Endometrium (tissue), 2 donors: ENCODE results near the gene CLSTN1.
"Not testable (repeated sequence)": the region's sequence is repeated elsewhere in the genome, so short reads cannot be mapped to it uniquely, and the experiment has no call there.

Experiments
- FAIRE-seq: peaks from 2 replicates; lab custom pipeline; 2012; peaks lifted over from hg19 to GRCh38; lab: Jason Lieb, UNC
- donor health status: control.
- donor health status: control.

Gene CLSTN1

DNA sequence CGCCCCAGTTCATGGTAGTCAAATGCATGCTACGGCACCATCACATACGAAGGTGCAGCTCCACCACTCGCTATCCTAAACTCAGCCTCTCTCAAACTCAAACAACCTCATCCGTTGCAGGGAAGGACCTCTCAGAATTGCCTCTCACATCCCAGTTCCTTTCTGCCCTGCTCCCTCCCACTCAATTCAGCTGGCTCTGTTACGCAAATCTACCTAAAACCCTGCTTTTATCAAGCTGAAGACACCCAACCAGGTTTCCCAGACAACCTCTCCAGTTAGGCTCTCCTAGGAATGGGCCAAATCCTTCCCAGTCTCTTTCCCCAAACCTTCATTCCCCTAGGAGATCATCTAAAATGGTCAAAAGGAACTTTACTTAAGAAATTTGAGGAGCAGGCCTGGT is 62.9 kb downstream of the CLSTN1 start:
- no peak for FAIRE-seq

DNA sequence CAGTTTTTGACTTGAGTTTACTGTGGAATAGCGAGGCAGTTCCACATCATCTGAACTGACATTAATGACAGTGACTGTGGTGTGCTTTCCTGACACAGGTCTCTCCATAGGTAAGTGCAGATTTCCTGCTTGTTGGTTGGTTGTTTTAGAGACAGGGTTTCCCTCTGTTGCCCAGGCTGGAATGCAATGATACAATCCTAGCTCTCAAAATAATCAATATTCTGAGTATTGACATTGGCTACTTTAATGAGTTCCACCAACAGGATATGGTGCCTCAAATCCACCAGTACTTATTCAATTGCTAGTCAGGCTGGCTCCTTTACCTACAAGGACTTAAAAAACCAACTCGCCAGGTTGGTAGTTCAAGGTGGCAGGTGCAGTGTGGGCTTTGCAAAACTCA is 63.8 kb downstream of the CLSTN1 start:
- no peak for FAIRE-seq

DNA sequence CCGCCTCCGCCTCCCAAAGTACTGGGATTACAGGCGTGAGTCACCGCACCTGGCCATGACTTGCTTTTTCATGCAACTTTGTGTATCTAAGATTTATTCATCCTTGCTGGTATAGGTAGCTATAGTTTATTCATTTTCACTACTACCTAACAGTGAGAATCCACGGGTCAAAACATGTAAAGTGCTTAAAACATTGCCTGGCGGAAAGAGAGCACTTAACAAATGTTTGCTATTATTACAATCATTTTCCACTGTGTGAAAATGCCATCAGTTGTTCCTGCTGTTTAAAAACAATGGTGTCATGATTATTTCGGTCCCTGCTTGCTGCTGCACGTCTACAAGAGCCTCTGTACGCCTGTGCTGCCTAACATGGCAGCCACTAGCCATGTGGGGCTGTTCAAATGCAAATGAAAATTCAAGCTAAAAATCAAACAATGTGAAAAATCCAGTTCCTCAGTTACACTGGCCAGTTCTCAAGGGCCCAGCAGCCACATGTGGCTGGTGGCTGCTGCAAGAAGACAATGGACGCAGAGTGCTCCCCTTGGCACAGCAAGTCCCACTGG is 65.1 kb downstream of the CLSTN1 start:
- no peak for FAIRE-seq

DNA sequence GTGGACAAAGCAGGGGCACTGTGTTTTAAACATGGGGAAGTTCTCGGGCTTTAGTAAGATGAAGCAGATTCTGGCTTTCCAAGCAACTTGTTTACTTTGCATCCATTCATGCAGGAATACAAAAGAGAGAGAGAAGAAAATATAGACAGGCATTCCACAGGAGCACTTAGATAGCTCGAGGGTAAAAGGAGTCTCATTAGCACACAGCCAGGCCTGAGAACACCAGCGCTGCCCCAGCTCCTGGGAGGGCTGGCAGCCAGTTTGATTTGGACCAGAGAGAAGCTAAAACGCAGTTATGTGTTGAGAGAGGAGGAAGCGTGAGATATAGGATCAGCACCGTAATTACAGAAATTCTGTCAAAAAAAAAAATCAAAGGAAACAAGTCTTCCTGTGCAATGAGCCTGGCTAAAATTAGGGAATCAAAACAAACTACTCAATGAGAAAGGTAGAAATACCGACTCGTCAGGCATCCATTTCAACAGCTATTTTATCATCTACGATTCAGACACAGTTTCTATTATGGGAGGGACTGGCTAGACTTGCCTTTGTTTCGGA is 68.2 kb downstream of the CLSTN1 start:
- FAIRE-seq, result no peak

- FAIRE-seq, result no peak
Observed at GRCh38 chr1:9753121-9753531, 70.6 kb downstream of the CLSTN1 start.

DNA sequence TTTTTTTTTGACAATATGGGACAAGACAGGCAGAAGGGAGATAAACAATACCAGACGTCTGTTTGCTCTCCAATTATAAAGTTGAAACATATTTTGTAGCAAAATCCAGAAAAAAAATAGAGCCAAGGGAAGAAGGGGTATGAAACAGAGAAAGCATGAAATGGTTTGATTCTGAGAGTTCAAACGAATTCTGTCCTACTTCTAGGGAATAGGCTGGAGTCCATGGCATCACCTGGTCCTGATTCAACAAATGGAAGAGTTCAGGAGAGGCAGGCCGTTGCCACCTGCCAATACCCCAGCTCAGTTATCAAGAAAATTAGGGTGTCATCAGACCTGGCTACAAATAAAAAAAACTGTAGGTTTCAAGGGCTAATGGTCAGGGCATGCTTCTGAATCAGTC is 71.8 kb downstream of the CLSTN1 start:
- no peak for FAIRE-seq

GRCh38 chr1:9749361-9749760 is 74.4 kb downstream of the CLSTN1 start:
- FAIRE-seq, result no peak

GRCh38 chr1:9748391-9748790 is 75.4 kb downstream of the CLSTN1 start:
- not testable (repeated sequence) for FAIRE-seq

GRCh38 chr1:9746651-9747050 is 77.1 kb downstream of the CLSTN1 start:
- FAIRE-seq, result no peak

GRCh38 chr1:9746211-9746610 is 77.6 kb downstream of the CLSTN1 start:
- no peak for FAIRE-seq

DNA sequence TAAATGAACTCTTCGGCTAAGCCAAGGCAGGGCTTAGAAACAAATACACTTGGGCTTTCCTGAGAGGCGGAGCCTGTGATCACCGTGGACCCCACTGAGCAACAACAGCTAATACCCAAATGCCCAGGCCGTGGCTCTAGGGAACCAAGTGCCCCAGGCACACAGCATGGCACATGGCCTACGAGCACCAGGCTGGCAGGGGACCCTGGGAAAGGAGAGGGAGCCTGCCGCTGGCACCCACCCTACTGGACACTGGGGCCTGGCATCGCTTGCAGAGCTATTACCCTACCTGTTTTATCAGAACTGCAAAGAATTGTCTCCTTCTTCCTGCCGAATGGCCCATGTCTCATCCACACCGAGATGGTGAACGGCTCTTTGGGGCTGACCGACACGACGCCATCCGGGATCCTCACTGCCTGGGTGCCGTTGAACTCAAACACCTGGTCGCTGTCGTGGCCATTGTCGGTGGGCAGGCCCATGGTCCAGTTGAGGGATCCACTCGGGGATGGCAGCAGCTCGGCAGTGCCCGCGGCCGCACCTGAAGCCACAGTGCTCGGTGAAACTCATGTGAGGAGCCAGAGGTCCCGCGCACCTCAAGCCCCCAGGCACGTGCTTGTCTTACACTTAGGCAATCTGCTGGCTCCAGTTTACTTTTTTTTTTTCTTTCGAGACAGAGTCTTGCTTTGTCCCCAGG is 79.5 kb downstream of the CLSTN1 start:
- FAIRE-seq, result no peak

DNA sequence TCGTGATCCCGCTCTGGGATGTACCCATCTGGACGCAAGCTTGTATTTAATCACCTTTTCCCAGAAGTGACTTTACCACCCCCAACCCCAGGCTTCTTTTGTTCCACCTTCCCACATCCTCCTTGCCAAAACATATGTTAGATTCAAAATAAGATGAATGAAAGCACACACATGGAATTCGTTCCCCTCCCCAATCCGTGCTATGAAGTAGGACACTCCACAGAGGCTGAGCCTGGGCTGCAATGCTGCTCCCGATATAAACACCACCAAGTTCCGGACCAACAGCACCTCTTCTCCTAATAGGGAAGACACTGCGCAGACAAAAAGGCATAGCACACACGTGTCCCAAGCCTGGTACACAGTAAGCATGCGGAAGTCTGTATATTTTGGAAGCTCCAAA is 86.1 kb downstream of the CLSTN1 start:
- FAIRE-seq, result no peak

DNA sequence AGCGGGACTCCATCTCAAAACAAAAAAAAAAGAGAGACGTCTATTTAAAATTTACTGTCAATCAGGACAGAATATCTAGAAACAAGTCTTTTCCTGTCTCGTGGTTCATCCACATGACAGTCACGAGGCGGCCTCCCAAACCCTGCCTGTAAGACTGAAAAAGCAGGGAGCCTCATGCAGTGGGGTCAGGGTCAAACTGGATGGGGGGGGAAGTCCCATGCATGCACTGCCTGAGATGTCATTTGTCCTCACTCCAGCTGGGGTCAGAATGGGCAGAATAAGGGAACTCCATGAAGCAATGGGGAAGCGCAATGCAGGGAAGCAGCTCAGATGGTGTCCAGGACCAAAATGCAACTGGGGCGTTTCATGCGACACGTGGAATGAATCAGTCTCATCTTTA is 86.7 kb downstream of the CLSTN1 start:
- no peak for FAIRE-seq

GRCh38 chr1:9736241-9736640 is 87.5 kb downstream of the CLSTN1 start:
- no peak for FAIRE-seq

DNA sequence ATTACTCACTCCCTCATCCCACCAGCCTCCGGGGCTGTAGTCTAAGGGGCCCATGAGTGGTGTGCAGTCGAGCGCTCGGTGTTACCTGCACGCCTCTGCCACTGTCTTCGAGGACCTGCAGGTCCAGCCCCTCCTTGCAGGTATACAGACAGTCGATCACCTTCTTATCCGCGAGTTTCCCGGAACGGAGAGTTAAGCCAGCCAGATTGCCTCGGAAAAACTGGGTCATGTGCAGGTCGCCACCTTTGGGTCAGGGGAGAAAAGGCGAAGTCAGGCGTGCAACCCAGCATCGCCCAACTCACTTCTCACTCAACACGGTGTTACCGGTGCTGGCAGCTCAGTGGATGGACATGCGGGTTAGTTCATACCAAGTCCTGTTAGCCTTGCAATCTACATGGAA is 88.0 kb downstream of the CLSTN1 start:
- no peak for FAIRE-seq

DNA sequence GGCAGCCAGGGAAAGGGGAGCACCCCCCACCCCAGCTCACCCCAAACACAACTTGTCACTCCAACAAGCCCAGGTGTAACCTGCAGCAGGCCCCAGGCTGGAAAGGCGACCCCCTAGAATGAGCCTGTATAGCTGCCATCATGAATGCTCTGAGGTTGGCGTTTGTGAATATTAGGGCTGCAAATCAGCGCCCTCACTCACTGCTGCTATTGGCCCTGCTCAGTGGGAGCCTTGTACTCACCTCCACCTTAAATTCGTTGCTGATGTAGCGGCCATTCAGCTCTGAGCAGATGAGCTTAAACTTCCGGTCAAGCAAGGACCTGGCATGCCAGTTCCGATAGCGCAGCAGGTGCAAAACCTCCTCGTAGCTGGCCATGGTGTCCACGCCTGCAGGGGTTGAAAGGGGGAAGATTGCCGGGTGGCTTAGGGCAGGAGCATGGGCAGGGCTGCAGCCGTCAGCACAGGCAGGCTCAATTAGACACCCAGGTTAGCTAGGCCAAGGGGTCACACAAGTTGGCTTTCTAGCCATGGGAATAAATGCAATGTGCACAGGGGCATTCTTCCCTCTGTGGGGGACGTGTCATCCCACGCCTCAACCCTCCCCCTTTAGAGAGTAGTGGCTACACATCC is 90.5 kb downstream of the CLSTN1 start:
- FAIRE-seq, result no peak

DNA sequence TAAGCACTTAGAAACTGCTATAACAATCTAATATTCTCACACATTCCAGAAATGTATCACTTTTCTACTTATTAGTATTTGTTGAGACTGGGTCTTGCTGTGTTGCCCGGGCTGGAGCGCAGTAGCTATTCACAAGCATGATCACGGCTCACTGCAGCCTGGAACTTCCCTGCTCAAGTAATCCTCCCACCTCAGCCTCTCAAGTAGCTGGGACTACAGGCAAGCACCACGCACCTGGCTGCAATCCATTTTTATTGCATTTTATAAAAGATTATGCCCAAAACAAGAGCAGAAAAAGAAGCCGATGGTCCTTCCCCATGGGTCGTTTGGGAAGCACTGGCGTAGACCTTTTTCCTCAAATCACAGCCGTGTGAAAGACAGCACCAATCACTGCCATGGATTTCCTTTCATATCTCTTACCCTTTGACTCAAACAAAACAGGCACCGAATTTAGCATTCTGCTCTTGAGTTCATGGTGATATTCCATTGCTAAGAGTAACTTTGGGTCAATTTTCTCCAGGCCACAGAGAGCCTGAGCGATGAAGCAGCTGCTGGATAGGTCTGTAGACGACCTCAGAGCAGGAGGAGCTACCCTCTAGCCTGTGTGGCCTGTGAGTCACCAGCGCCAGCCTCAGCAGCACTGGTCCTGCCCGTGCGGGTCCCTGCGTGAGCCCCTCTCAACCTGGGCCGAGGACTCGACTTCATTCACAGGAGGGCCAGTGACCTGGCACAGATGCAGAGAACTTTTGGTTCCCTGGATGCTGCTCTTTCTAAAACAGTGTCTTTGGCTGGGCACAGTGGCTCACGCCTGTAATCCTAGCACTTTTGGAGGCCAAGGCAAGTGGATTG is 91.4 kb downstream of the CLSTN1 start:
- no peak for FAIRE-seq

DNA sequence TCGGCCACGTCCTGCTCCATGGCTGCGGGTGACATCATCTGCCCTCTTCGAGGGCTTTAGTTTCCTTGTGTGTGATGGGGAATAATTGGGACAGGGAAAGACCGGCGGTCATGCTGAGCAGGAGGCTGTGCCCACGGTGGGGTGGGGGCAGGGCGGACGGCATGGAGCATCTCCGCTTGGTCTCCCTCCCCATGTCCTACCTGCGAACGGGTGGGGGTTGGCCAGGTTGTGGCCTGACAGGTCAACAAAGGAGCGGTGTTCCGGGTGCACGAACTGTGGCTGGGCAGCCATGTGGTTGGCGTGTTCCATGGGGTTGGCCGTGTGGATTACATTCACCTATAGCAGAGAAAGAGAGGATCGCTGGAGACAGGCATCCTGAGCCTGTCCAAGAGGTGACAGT is 92.2 kb downstream of the CLSTN1 start:
- FAIRE-seq, result no peak

DNA sequence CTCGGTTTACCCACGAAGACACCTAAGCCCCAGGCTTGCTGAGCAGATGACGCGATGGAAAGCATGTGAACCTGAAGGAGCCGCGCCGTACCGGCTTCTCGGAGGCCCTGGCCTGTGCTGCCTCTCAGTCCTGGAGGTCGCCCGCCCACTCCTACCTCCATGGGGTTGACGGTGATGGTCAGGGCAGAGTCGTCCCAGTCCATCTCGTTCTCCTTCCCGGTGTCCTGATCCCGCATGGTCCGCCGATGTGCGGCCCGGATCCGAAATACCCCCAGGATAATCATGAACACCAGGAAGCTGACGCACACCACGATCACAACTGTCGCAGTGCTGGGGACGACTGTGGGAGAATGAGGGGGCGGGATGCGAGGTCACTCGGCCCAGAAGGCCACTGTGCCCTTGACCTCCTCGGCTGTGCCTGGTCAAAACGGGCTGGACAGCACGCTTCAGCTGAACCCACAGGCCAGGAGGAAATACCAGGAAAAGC is 92.7 kb downstream of the CLSTN1 start:
- no peak for FAIRE-seq

DNA sequence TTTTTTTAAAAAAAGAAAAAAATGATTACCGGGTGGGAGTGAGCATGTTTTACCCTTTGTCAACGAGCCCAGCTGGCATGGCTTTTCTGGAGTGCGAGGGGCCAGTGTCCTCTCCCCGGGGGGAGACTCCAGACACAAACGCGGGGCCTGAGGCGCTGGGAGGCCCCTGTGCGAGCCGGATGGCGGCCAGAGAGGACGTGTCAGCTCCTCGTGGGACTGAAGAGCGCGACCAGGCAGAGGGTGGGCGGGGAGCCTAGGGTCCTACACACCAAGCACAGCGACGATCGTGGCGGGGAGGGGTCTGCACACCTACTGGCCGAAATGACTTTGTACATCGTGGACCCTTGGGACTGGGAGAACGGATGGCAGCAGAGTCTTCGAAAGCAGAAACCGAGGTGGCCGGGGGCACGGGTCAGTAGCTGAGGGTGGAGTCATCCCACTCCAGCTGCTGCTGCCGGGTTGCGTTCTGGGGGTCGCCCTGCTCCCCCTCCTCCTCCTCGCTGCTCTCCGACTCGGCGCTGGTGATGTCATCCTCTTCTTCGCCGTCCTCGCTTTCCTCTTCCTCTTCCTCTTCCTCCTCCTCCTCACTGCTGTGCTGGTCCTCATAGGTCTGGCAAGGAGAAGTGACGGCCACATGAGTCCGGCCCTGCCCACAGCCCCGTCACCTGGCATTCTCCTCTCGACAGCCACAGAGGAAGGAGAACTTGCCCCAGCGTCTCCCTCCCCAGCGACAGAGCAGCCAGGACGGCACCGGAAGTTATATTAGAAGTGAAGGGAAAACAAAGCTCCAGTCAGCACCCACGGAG is 93.5 kb downstream of the CLSTN1 start:
- no peak for FAIRE-seq

DNA sequence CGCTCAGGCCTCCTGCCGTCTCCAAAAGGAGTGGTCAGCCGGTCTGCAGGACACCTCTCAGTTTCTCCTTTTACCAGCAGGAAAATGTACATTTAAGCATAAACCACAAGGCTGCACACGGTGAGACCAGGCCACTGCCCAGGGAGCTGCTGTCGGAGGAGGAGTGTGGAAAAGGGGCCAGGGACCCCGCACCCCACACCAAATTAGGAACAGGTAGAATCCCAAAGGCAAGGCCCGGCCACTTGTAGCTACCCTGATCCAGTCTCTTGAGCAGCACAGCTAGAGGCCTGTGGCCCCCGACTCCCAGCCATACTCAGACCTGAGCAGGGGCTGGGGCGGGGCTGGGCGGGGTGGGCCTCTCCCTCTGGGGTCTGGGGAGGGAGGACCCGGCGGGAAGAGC is 94.2 kb downstream of the CLSTN1 start:
- FAIRE-seq, result no peak
